ENCODE measurements around the gene ABHD12. TPM values are rescaled to one million over a fixed set of nuclear protein-coding genes. Genes with fewer than 3 reads are reported as not detected.

The ABHD12 gene
- total and polyA plus RNA-seq, 10 of the 15 experiments (the other 5 are each of a cell fraction or from before 2014, with no cell fraction given), result 1.5 to 61.8 (median 26.7) TPM

GRCh38 chr20:25273046-25273445, 117.6 kb downstream of the ABHD12 start:
- Histone ChIP-seq H3K4me1 (ENCODE audit: control insufficient read depth, insufficient read depth, low read length) (no peaks in the 10 kb centered on the region), H3K36me3 (ENCODE audit: control insufficient read depth in 2 of 2, insufficient read depth in 2 of 2, low read length in 1 of 2) (peaks cover 15 to 39% of the 10 kb centered on the region in 2 experiments), H3K9ac (ENCODE audit: control insufficient read depth, insufficient read depth, low read length) (no peak overlapping the region), H3K27me3 (replicated peaks in 1 of 2; ENCODE audit: control insufficient read depth in 2 of 2, insufficient read depth in 2 of 2, low read length in 1 of 2) (no peaks in the 10 kb centered on the region), H4K20me1 (ENCODE audit: control insufficient read depth, insufficient read depth) (no peaks in the 10 kb centered on the region), H3K9me3 (replicated peaks; ENCODE audit: control insufficient read depth, insufficient read depth, low read length) (no peaks in the 10 kb centered on the region), H3K79me2 (ENCODE audit: control insufficient read depth, insufficient read depth, low read length) (no peaks in the 10 kb centered on the region), H3K4me3 (no peak overlapping the region), H2AFZ (ENCODE audit: control insufficient read depth, low read depth, low read length) (no peak overlapping the region), H3K4me2 (ENCODE audit: control insufficient read depth, insufficient read depth) (no peak overlapping the region), H3K27ac (ENCODE audit: control insufficient read depth, insufficient read depth) (no peak overlapping the region)
- 98% methylated on average over 10 of the region's 10 CpGs for WGBS (ENCODE audit: insufficient coverage, insufficient replicate concordance, low lambda C conversion rate, missing lambda C conversion rate)
- intact Hi-C loops (cut with micrococcal nuclease; ENCODE audit: unreplicated experiment), result no loop called here
- no TSS peak for BruUV-seq (replicated peaks)
- TF ChIP-seq IRF5 (IDR thresholded peaks at IDR 0.05; ENCODE audit: borderline replicate concordance) (no peak), IKZF2 (IDR thresholded peaks at IDR 0.05) (no peak), RBBP5 (conservative IDR thresholded peaks at IDR 0.05) (no peak), ASH2L (IDR thresholded peaks at IDR 0.05; ENCODE audit: borderline replicate concordance, low read depth) (no peak), POLR2AphosphoS5 (IDR thresholded peaks at IDR 0.05; ENCODE audit: low read length) (no peak), SP1 (IDR thresholded peaks at IDR 0.05; ENCODE audit: low read depth, low read length) (no peak)
- ChIA-PET SMC1A (ENCODE audit: uncharacterized antibody, unreplicated experiment) (interaction anchor here (0.5 kb wide), 1 partner anchor 203 kb away, joined by 4 read pairs; no protein-coding TSS in a partner anchor), RAD21 (ENCODE audit: unreplicated experiment) (no interaction called here), CTCF (no interaction called here), POLR2A (no interaction called here)
- in situ Hi-C loops (cut with MboI), result loop anchor here (25.0 kb wide), 1 partner anchor 1911 kb away; the partner anchor contains the start of genes GZF1 and NXT1
- FAIRE-seq, result no peak
- no peak for DNase-seq (ENCODE audit: low read depth, low spot score)
- no peak for ATAC-seq
